Tibial nerve (tissue), 4 donors: ENCODE measurements around the gene ZNRF3. TPM values are rescaled to one million over a fixed set of nuclear protein-coding genes. Genes with fewer than 3 reads are reported as not detected.

ENCODE experiments used
- DNase-seq, 2 donors: peaks; one replicate each; pipeline ENCODE4 v3.0.0-alpha.2; 2019; ENCODE audit warnings: low spot score in 2 of 2
- H3K27ac ChIP-seq, 4 donors: fragments of 200-600 bp; sonication (generic) in 3 of 4; one replicate each; pipeline ENCODE4 v1.5.1; 2017 to 2019; ENCODE audit warnings: mild to moderate bottlenecking in 1 of 4
- H3K27me3 ChIP-seq, 2 donors: fragments of 200-600 bp; sonication (generic) in 1 of 2; one replicate each; pipeline versions ENCODE4 v1.5.1 to v1.6.0; 2017 to 2019
- H3K36me3 ChIP-seq, 3 donors: fragments of 200-600 bp; sonication (generic); one replicate each; pipeline ENCODE4 v1.5.1; 2018 to 2019
- H3K4me1 ChIP-seq, 4 donors: fragments of 200-600 bp; sonication (generic) in 3 of 4; one replicate each; pipeline ENCODE4 v1.5.1; 2017 to 2019
- H3K4me3 ChIP-seq, 4 donors: fragments of 200-600 bp; sonication (generic) in 3 of 4; one replicate each; pipeline ENCODE4 v1.5.1; 2017 to 2019; ENCODE audit warnings: mild to moderate bottlenecking in 1 of 4, moderate library complexity in 1 of 4
- H3K9me3 ChIP-seq, 4 donors: fragments of 200-600 bp; sonication (generic) in 3 of 4; one replicate each; pipeline ENCODE4 v1.5.1; 2017 to 2019
- EP300 ChIP-seq, 2 donors: sonication (generic); formaldehyde crosslinking; IDR thresholded peaks; one replicate each; pipeline ENCODE4 v1.6.1; 2017; ENCODE audit warnings: antibody characterized with exemption in 2 of 2, mild to moderate bottlenecking in 1 of 2
- POLR2A ChIP-seq, 2 donors: fragments of 450-650 bp; IDR thresholded peaks; one replicate each; pipeline ENCODE4 v1.6.1; 2017; ENCODE audit warnings: antibody characterized with exemption in 2 of 2, mild to moderate bottlenecking in 2 of 2, moderate library complexity in 2 of 2
- WGBS, 2 donors: methylation state at CpG; one replicate each; pipeline ENCODE4 v1.1.5; 2018; 5-methylcytosine and 5-hydroxymethylcytosine counted together
- total RNA-seq, 4 donors: library from RNA; depleted of rRNA; stranded (reverse); fragments of >200 nt; gene quantifications; one replicate each; pipeline ENCODE4 v1.1.0, GENCODE V29; 2016
- TF ChIP-seq, protein P1 (sequence below), 5 experiments: fragments of 200-600 bp in 3 of 5; fragments of 450-650 bp in 2 of 5; sonication (generic) in 3 of 5; IDR thresholded peaks; one replicate each; pipeline ENCODE4 v1.5.1; 2016 to 2019; ENCODE audit warnings: antibody characterized with exemption in 5 of 5, mild to moderate bottlenecking in 3 of 5, moderate library complexity in 2 of 5

The ZNRF3 gene
- total RNA-seq, 4 donors from 2014 or later: 18.0 to 37.9 (median 23.5) TPM

DNA sequence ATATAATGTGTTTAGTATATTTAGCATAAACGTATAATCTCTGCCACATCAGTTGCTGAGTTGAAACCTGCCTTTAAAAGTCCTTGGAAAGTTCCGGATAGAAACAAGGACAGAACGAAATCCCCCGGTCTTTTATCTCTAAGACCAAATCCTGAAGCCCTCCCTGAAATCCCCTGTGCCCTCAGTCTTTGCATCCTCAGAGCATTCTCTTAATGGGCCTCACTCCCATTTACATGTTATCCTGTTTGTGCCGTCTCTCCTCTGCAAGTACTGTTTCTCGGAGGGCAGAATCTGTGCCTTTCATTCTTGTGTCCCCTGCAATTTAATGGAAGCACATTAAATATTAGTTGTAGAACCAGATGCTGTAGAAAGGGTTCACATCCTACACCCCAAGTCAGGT is 56.0 kb downstream of the ZNRF3 start:
- Histone ChIP-seq H3K36me3 (no peaks in the 10 kb centered on the region), H3K27ac (peak overlapping the region in 1 of 4 donors; percentile 39), H3K4me1 (peaks cover 0 to 66% (median 4%) of the 10 kb centered on the region in 4 donors), H3K9me3 (no peaks in the 10 kb centered on the region), H3K27me3 (no peaks in the 10 kb centered on the region), H3K4me3 (no peak overlapping the region)
- 72 to 75% methylated on average over 6 of the region's 6 CpGs for WGBS, 2 donors
- TF ChIP-seq POLR2A (IDR thresholded peaks at IDR 0.05): no peak
- TF ChIP-seq, protein P1, sequence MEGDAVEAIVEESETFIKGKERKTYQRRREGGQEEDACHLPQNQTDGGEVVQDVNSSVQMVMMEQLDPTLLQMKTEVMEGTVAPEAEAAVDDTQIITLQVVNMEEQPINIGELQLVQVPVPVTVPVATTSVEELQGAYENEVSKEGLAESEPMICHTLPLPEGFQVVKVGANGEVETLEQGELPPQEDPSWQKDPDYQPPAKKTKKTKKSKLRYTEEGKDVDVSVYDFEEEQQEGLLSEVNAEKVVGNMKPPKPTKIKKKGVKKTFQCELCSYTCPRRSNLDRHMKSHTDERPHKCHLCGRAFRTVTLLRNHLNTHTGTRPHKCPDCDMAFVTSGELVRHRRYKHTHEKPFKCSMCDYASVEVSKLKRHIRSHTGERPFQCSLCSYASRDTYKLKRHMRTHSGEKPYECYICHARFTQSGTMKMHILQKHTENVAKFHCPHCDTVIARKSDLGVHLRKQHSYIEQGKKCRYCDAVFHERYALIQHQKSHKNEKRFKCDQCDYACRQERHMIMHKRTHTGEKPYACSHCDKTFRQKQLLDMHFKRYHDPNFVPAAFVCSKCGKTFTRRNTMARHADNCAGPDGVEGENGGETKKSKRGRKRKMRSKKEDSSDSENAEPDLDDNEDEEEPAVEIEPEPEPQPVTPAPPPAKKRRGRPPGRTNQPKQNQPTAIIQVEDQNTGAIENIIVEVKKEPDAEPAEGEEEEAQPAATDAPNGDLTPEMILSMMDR (IDR thresholded peaks at IDR 0.05): no peak
- no peak for TF ChIP-seq EP300 (IDR thresholded peaks at IDR 0.05)
- no peak for DNase-seq

- Histone ChIP-seq H3K9me3 (no peaks in the 10 kb centered on the region), H3K27me3 (no peaks in the 10 kb centered on the region), H3K4me1 (peaks cover 0 to 63% (median 4%) of the 10 kb centered on the region in 4 donors), H3K4me3 (no peak overlapping the region), H3K27ac (peak overlapping the region in 2 of 4 donors; percentile 39 to 55), H3K36me3 (no peaks in the 10 kb centered on the region)
- 39 to 46% methylated on average over 2 of the region's 2 CpGs for WGBS, 2 donors
- TF ChIP-seq EP300 (IDR thresholded peaks at IDR 0.05) (no peak), POLR2A (IDR thresholded peaks at IDR 0.05) (no peak)
- TF ChIP-seq, protein P1 (IDR thresholded peaks at IDR 0.05): no peak
- no peak for DNase-seq
These were observed 56.6 kb downstream of the ZNRF3 start for GRCh38 chr22:28939932-28940331.

- no peak for TF ChIP-seq EP300 (IDR thresholded peaks at IDR 0.05)
- no peak for TF ChIP-seq POLR2A (IDR thresholded peaks at IDR 0.05)
- TF ChIP-seq, protein P1 (IDR thresholded peaks at IDR 0.05): no peak
- DNase-seq: no peak
- Histone ChIP-seq H3K27ac (peak overlapping the region in 2 of 4 donors; percentile 39 to 55), H3K27me3 (no peaks in the 10 kb centered on the region), H3K4me3 (no peak overlapping the region), H3K36me3 (no peaks in the 10 kb centered on the region), H3K9me3 (no peaks in the 10 kb centered on the region), H3K4me1 (peaks cover 0 to 57% (median 4%) of the 10 kb centered on the region in 4 donors)
- WGBS, 2 donors: 62 to 70% methylated on average over 5 of the region's 5 CpGs
These were observed 57.1 kb downstream of the ZNRF3 start for GRCh38 chr22:28940441-28940840.

- H3K27ac ChIP-seq: no peak overlapping the region
- H3K9me3 ChIP-seq: peaks cover 0 to 10% (median 3%) of the 10 kb centered on the region in 4 donors
- no peaks in the 10 kb centered on the region for H3K36me3 ChIP-seq
- H3K4me1 ChIP-seq: peaks cover 0 to 41% (median 4%) of the 10 kb centered on the region in 4 donors
- DNase-seq: no peak
- WGBS, 2 donors: 92 to 93% methylated on average over 5 of the region's 5 CpGs
- no peak overlapping the region for H3K4me3 ChIP-seq
- H3K27me3 ChIP-seq: no peaks in the 10 kb centered on the region
- no peak for TF ChIP-seq POLR2A (IDR thresholded peaks at IDR 0.05)
- TF ChIP-seq, protein P1 (IDR thresholded peaks at IDR 0.05): no peak
These were observed 59.0 kb downstream of the ZNRF3 start for GRCh38 chr22:28942333-28942732.

GRCh38 chr22:28942801-28943500 is 59.6 kb downstream of the ZNRF3 start:
- Histone ChIP-seq H3K36me3 (no peaks in the 10 kb centered on the region), H3K9me3 (peaks cover 0 to 16% (median 4%) of the 10 kb centered on the region in 4 donors), H3K27me3 (no peaks in the 10 kb centered on the region), H3K4me1 (peaks cover 0 to 34% (median 4%) of the 10 kb centered on the region in 4 donors), H3K27ac (no peak overlapping the region), H3K4me3 (no peak overlapping the region)
- DNase-seq: no peak
- 51 to 61% methylated on average over 7 of the region's 7 CpGs for WGBS, 2 donors
- TF ChIP-seq POLR2A (IDR thresholded peaks at IDR 0.05): no peak
- TF ChIP-seq, protein P1 (IDR thresholded peaks at IDR 0.05): no peak
